HEK293 (cell line): ENCODE data around the gene OR10H5.

ENCODE experiments used
- CTCF ChIA-PET: fragments of 350-600 bp; formaldehyde crosslinking; extraction: SDS; loops from one replicate; lab custom pipeline; 2021; ENCODE audit warnings: antibody characterized with exemption; lab: Yijun Ruan, JAX
- POLR2A ChIA-PET: fragments of 300-600 bp; formaldehyde crosslinking; extraction: SDS; loops from one replicate; lab custom pipeline; 2020; ENCODE audit warnings: antibody characterized with exemption, inconsistent platforms; lab: Yijun Ruan, JAX
- H3K27ac ChIP-seq: fragments of 200-500 bp; sonication (Bioruptor generic); 2 replicates; pipeline ENCODE4 v1.5.1; 2014; ENCODE audit warnings: low read depth, low read length, control low read depth, inconsistent platforms; ENCODE audit errors: extremely low read depth
- H3K36me3 ChIP-seq, 2 experiments: fragments of 200-500 bp in 1 of 2; sonication (Bioruptor generic) in 1 of 2; 1 replicate in 1 of 2; 2 replicates in 1 of 2; pipeline ENCODE4 v1.5.1; 2014 to 2017; ENCODE audit warnings: inconsistent platforms in 2 of 2, low read length in 2 of 2; ENCODE audit not compliant: control insufficient read depth in 2 of 2, insufficient read depth in 1 of 2
- H3K4me1 ChIP-seq: fragments of 200-500 bp; sonication (Bioruptor generic); 2 replicates; pipeline ENCODE4 v1.5.1; 2014; ENCODE audit warnings: mild to moderate bottlenecking, low read length, inconsistent platforms; ENCODE audit not compliant: control insufficient read depth, insufficient read depth
- H3K4me3 ChIP-seq: 2 replicates; pipeline ENCODE4 v1.5.1; 2011; ENCODE audit warnings: low read depth, mild to moderate bottlenecking, control low read depth, low read length, moderate library complexity
- H3K9me3 ChIP-seq: fragments of 200-500 bp; sonication (Bioruptor generic); 2 replicates; pipeline ENCODE4 v1.5.1; 2014; ENCODE audit warnings: low read depth, low read length, inconsistent platforms; ENCODE audit not compliant: control insufficient read depth, insufficient read depth
- EGR2 ChIP-seq: fragments of 450-650 bp; formaldehyde crosslinking; IDR thresholded peaks from 2 replicates; pipeline ENCODE4 v1.5.1; 2016; ENCODE audit warnings: low read depth, missing biosample characterization, missing genetic modification characterization
- INSM2 ChIP-seq: fragments of 450-650 bp; formaldehyde crosslinking; IDR thresholded peaks from 2 replicates; pipeline ENCODE4 v1.5.1; 2016; ENCODE audit warnings: missing biosample characterization, missing genetic modification characterization
- MEIS1 ChIP-seq: sonication (generic); formaldehyde crosslinking; IDR thresholded peaks from 2 replicates; pipeline ENCODE4 v1.8.1; 2022; ENCODE audit warnings: missing genetic modification reagents, mild to moderate bottlenecking, borderline replicate concordance
- PATZ1 ChIP-seq: fragments of 450-650 bp; formaldehyde crosslinking; IDR thresholded peaks from 2 replicates; pipeline ENCODE4 v1.5.1; 2016; ENCODE audit warnings: missing biosample characterization, missing genetic modification characterization
- SP3 ChIP-seq: fragments of 450-650 bp; formaldehyde crosslinking; IDR thresholded peaks from 2 replicates; pipeline ENCODE4 v1.5.1; 2016; ENCODE audit warnings: missing biosample characterization, missing genetic modification characterization
- ZBTB10 ChIP-seq: fragments of 450-650 bp; formaldehyde crosslinking; IDR thresholded peaks from 2 replicates; pipeline ENCODE4 v1.5.1; 2016; ENCODE audit warnings: missing biosample characterization, missing genetic modification characterization
- ZBTB17 ChIP-seq: fragments of 450-650 bp; formaldehyde crosslinking; IDR thresholded peaks from 2 replicates; pipeline ENCODE4 v1.5.1; 2016; ENCODE audit warnings: missing biosample characterization, missing genetic modification characterization
- ZFHX2 ChIP-seq: fragments of 450-650 bp; formaldehyde crosslinking; conservative IDR thresholded peaks from 2 replicates; pipeline ENCODE4 v1.5.1; 2016; ENCODE audit warnings: missing biosample characterization, missing genetic modification characterization
- ZFP3 ChIP-seq: fragments of 450-650 bp; formaldehyde crosslinking; IDR thresholded peaks from 2 replicates; pipeline ENCODE4 v1.5.1; 2016; ENCODE audit warnings: low read depth, missing biosample characterization, missing genetic modification characterization
- ZFP69B ChIP-seq: fragments of 450-650 bp; formaldehyde crosslinking; IDR thresholded peaks from 2 replicates; pipeline ENCODE4 v1.5.1; 2016; ENCODE audit warnings: missing biosample characterization, missing genetic modification characterization
- ZNF146 ChIP-seq: fragments of 450-650 bp; formaldehyde crosslinking; IDR thresholded peaks from 2 replicates; pipeline ENCODE4 v1.5.1; 2016; ENCODE audit warnings: missing biosample characterization, missing genetic modification characterization
- ZNF221 ChIP-seq: fragments of 450-650 bp; formaldehyde crosslinking; IDR thresholded peaks from 2 replicates; pipeline ENCODE4 v1.5.1; 2017; ENCODE audit warnings: missing biosample characterization, missing genetic modification characterization, borderline replicate concordance
- ZNF239 ChIP-seq: fragments of 450-650 bp; formaldehyde crosslinking; IDR thresholded peaks from 2 replicates; pipeline ENCODE4 v1.5.1; 2016; ENCODE audit warnings: missing biosample characterization, missing genetic modification characterization
- ZNF335 ChIP-seq: fragments of 450-650 bp; formaldehyde crosslinking; conservative IDR thresholded peaks from 2 replicates; pipeline ENCODE4 v1.5.1; 2016; ENCODE audit warnings: missing biosample characterization, missing genetic modification characterization
- ZNF48 ChIP-seq: fragments of 450-650 bp; formaldehyde crosslinking; IDR thresholded peaks from 2 replicates; pipeline ENCODE4 v1.5.1; 2016; ENCODE audit warnings: missing biosample characterization, missing genetic modification characterization
- ZNF501 ChIP-seq: fragments of 450-650 bp; formaldehyde crosslinking; IDR thresholded peaks from 2 replicates; pipeline ENCODE4 v1.5.1; 2016; ENCODE audit warnings: missing biosample characterization, missing genetic modification characterization
- ZNF513 ChIP-seq: fragments of 450-650 bp; IDR thresholded peaks from 2 replicates; pipeline ENCODE4 v1.5.1; 2018; ENCODE audit warnings: missing biosample characterization, missing genetic modification characterization
- ZNF560 ChIP-seq: fragments of 450-650 bp; formaldehyde crosslinking; IDR thresholded peaks from 2 replicates; pipeline ENCODE4 v1.5.1; 2017; ENCODE audit warnings: missing biosample characterization, missing genetic modification characterization, borderline replicate concordance
- ZNF561 ChIP-seq: fragments of 450-650 bp; IDR thresholded peaks from 2 replicates; pipeline ENCODE4 v1.5.1; 2018; ENCODE audit warnings: missing biosample characterization, missing genetic modification characterization, borderline replicate concordance
- ZNF623 ChIP-seq: fragments of 450-650 bp; formaldehyde crosslinking; IDR thresholded peaks from 2 replicates; pipeline ENCODE4 v1.5.1; 2016; ENCODE audit warnings: missing biosample characterization, missing genetic modification characterization
- ZNF670 ChIP-seq: fragments of 450-650 bp; formaldehyde crosslinking; IDR thresholded peaks from 2 replicates; pipeline ENCODE4 v1.5.1; 2016; ENCODE audit warnings: missing biosample characterization, missing genetic modification characterization, low read depth
- ZNF701 ChIP-seq: fragments of 450-650 bp; formaldehyde crosslinking; IDR thresholded peaks from 2 replicates; pipeline ENCODE4 v1.5.1; 2016; ENCODE audit warnings: missing biosample characterization, missing genetic modification characterization
- TF ChIP-seq, protein P1 (sequence below): fragments of 450-650 bp; formaldehyde crosslinking; IDR thresholded peaks from 2 replicates; pipeline ENCODE4 v1.5.1; 2016; ENCODE audit warnings: missing biosample characterization, missing genetic modification characterization
- TF ChIP-seq, protein P2 (sequence below): fragments of 450-650 bp; formaldehyde crosslinking; conservative IDR thresholded peaks from 2 replicates; pipeline ENCODE4 v1.5.1; 2016; ENCODE audit warnings: low read depth, missing biosample characterization, missing genetic modification characterization

OR10H5 gene

DNA sequence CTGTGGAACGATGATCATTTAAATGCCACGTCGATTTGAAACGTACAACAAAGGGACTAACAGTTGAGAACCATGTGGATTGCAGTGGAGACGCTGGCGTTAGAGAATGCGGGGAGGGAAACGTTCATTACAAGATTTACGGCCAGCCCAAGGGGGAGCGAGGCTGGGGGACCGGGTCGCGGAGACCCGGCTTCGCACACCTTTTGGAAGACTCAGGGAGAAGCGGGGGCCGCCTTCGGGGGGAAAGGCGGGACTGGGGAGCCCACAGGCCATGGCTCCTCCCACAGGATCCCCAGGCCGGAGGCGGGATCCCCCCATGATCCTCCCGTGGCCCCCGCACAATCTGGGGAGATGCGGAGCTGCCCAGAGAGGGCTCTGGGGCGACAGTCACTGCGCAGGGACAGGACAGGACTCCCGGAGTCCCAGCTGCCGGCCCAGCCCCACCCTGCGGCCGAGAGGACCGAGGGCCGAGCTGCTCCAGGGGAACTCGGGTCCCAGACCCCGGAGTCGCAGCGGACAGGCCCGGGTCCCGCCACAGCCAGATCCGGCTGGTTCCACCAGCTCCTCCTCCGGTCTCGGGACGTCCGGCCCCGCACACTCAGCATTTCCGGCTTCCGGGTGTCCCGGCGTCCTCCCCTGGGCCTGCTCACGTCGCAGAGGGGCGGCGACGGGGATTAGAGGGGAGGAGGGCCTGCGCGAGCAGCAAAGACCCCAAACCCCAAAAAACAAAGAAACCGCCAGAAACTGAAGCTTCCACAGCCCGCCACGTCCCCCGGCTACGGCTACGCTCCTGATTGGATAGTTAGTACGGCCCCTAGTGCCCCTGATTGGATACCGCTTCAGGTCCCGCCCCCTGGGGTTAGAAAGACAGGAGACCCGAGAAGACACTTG lies 49.1 kb downstream of the OR10H5 start:
- ChIA-PET CTCF (interaction anchor here (0.5 to 1.0 kb wide), 2 partner anchors 76 to 349 kb away, joined by 3 to 4 read pairs; partner anchors contain the start of gene FAM32A), POLR2A (interaction anchor here (0.5 to 0.9 kb wide), 5 partner anchors 10 to 642 kb away, joined by 3 to 5 read pairs (median 3); partner anchors contain the start of gene TPM4)
- no peaks in the 10 kb centered on the region for H3K36me3 ChIP-seq
- no peaks in the 10 kb centered on the region for H3K4me1 ChIP-seq
- H3K4me3 ChIP-seq: peak overlapping the region; percentile 73
- H3K27ac ChIP-seq: peak overlapping the region; percentile 87
- H3K9me3 ChIP-seq: no peaks in the 10 kb centered on the region
- TF ChIP-seq INSM2 (tag by site-specific recombination) (no peak), ZNF701 (tag by site-specific recombination) (peak; percentile 75; the same call in 1 of the 2 replicates), MEIS1 (CRISPR knock-in tag) (no peak), ZNF560 (no peak), ZNF623 (no peak), ZNF561 (tag by site-specific recombination) (peak; percentile 36; the same call in 1 of the 2 replicates), ZBTB17 (tag by site-specific recombination) (peak; percentile 42; the same call in 1 of the 2 replicates), ZBTB10 (tag by site-specific recombination) (peak; percentile 58), ZFP69B (0 out of 2 replicates have a peak, but pooled peaks have one; percentile 30), ZNF501 (tag by site-specific recombination) (no peak), ZNF239 (tag by site-specific recombination) (no peak), ZFHX2 (peak; percentile 46), ZNF513 (no peak), ZNF221 (tag by site-specific recombination) (no peak), ZFP3 (tag by site-specific recombination) (no peak), PATZ1 (peak; percentile 75), ZNF670 (tag by site-specific recombination) (no peak), ZNF48 (tag by site-specific recombination) (no peak), EGR2 (tag by site-specific recombination) (no peak), ZNF146 (no peak), SP3 (peak; percentile 75), ZNF335 (tag by site-specific recombination) (peak; percentile 83)
- TF ChIP-seq, protein P1, sequence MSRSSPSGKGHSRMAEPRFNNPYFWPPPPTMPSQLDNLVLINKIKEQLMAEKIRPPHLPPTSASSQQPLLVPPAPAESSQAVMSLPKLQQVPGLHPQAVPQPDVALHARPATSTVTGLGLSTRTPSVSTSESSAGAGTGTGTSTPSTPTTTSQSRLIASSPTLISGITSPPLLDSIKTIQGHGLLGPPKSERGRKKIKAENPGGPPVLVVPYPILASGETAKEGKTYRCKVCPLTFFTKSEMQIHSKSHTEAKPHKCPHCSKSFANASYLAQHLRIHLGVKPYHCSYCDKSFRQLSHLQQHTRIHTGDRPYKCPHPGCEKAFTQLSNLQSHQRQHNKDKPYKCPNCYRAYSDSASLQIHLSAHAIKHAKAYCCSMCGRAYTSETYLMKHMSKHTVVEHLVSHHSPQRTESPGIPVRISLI: no peak
- TF ChIP-seq, protein P2, sequence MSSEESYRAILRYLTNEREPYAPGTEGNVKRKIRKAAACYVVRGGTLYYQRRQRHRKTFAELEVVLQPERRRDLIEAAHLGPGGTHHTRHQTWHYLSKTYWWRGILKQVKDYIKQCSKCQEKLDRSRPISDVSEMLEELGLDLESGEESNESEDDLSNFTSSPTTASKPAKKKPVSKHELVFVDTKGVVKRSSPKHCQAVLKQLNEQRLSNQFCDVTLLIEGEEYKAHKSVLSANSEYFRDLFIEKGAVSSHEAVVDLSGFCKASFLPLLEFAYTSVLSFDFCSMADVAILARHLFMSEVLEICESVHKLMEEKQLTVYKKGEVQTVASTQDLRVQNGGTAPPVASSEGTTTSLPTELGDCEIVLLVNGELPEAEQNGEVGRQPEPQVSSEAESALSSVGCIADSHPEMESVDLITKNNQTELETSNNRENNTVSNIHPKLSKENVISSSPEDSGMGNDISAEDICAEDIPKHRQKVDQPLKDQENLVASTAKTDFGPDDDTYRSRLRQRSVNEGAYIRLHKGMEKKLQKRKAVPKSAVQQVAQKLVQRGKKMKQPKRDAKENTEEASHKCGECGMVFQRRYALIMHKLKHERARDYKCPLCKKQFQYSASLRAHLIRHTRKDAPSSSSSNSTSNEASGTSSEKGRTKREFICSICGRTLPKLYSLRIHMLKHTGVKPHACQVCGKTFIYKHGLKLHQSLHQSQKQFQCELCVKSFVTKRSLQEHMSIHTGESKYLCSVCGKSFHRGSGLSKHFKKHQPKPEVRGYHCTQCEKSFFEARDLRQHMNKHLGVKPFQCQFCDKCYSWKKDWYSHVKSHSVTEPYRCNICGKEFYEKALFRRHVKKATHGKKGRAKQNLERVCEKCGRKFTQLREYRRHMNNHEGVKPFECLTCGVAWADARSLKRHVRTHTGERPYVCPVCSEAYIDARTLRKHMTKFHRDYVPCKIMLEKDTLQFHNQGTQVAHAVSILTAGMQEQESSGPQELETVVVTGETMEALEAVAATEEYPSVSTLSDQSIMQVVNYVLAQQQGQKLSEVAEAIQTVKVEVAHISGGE: peak; percentile 98
